BE2C (cell line): Measurements from ENCODE around the gene TNFRSF8.
"Not testable (repeated sequence)": the region's sequence is repeated elsewhere in the genome, so short reads cannot be mapped to it uniquely, and the experiment has no call there.

Experiments used
- DNase-seq: peaks from one replicate; pipeline ENCODE4 v3.0.0-alpha.2; 2020
- H3K27me3 ChIP-seq: fragments of 250-450 bp; sonication (Bioruptor Pico); 2 replicates; pipeline ENCODE4 v1.5.1; 2020; ENCODE audit warnings: mild to moderate bottlenecking
- H3K36me3 ChIP-seq: fragments of 250-450 bp; sonication (Bioruptor Pico); 2 replicates; pipeline ENCODE4 v1.5.1; 2020; ENCODE audit warnings: mild to moderate bottlenecking
- H3K4me1 ChIP-seq: fragments of 250-450 bp; sonication (Bioruptor Pico); 2 replicates; pipeline ENCODE4 v1.5.1; 2020
- H3K4me3 ChIP-seq: 2 replicates; pipeline ENCODE4 v1.5.1; 2011; ENCODE audit warnings: low read depth, low read length
- H3K9me3 ChIP-seq: fragments of 250-450 bp; sonication (Bioruptor Pico); 2 replicates; pipeline ENCODE4 v1.5.1; 2020
- TF ChIP-seq, protein P1 (sequence below): IDR thresholded peaks from 2 replicates; pipeline ENCODE4 v1.5.1; 2012; ENCODE audit warnings: mild to moderate bottlenecking, low read depth, low read length

Gene TNFRSF8

DNA sequence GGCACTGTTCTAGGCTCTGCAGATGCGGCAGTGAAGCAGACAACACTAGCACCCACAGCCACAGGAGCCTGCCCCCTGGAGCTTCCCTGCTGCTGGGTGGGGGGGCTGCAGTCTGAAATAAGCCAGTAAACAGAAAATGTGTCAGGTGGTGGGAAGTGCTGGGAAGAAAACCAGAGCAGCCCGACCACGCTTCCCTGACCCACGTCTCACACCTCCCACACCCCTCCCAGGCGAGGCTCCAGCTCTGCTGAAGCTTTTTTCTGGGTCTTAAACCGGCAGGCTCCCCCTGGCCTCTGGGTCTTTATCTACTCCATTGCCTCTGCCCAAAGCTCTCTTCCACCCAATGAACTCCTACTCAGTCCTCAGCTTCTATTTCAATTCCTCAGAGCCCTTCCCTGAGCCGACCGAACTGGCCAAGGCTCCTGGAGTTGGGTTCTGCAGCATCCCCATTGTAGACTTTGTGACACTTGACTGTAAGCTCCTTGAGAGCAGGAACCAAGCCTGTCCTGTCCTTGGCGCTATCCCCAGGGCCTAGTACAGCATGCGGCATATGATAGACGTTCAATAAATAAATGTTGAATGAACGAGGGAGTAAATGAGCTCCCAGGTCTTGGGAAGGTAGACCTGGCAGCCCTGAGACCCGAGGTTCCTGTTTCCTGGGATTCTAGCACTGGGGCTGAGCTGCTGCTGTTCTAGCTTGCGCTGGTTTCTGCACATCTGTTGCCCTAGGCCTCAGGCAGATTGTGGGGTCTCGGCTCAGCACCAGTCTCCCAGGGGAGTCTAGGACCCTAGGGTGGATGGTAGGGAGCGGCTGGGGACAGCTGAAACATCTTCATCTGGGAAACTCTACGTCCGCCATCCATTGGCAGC, 25.4 kb upstream of the TNFRSF8 start:
- Histone ChIP-seq H3K9me3 (no peaks in the 10 kb centered on the region), H3K36me3 (no peaks in the 10 kb centered on the region), H3K27me3 (no peaks in the 10 kb centered on the region), H3K4me1 (no peaks in the 10 kb centered on the region), H3K4me3 (no peak overlapping the region)
- TF ChIP-seq, protein P1, sequence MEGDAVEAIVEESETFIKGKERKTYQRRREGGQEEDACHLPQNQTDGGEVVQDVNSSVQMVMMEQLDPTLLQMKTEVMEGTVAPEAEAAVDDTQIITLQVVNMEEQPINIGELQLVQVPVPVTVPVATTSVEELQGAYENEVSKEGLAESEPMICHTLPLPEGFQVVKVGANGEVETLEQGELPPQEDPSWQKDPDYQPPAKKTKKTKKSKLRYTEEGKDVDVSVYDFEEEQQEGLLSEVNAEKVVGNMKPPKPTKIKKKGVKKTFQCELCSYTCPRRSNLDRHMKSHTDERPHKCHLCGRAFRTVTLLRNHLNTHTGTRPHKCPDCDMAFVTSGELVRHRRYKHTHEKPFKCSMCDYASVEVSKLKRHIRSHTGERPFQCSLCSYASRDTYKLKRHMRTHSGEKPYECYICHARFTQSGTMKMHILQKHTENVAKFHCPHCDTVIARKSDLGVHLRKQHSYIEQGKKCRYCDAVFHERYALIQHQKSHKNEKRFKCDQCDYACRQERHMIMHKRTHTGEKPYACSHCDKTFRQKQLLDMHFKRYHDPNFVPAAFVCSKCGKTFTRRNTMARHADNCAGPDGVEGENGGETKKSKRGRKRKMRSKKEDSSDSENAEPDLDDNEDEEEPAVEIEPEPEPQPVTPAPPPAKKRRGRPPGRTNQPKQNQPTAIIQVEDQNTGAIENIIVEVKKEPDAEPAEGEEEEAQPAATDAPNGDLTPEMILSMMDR, result no peak
- no peak for DNase-seq

DNA sequence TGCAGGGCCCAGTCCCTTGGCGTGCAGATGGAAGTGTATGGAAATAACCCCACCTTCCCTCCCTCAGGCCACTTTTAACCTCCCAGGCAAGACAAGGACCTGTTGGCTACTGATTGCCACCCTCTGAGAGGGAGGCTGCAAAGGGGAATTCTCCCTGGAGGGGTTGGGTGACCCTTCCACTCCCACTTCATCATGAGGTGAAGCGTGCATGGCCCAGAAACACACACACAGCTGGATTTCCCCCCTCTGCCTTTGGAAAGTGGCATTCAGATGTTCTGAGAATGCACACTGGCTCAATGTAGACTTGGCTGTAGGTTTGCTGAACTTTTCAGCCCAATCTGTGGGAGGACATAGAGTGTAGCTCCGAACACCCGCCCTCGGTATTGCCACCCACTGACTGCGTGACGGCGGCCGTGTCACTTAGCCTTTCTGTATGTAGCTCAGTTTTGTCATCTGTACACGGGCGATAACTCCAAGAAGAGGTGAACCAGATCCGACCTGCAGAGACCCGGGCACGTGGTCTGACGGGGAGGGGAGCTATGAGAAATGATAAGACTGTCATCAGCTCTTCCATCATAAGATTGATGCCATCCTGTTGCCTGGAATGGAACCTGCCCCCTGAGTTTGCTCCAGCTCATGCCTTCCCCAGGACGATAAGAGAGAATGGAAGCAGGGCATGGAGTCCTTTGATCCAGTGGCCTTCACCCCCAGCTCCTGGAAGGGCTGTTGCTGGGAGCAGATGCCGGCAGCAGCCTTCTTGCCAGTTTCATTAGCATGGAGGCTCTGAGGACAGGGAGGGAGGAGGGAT, 24.5 kb upstream of the TNFRSF8 start:
- no peak overlapping the region for H3K4me3 ChIP-seq
- no peaks in the 10 kb centered on the region for H3K27me3 ChIP-seq
- TF ChIP-seq, protein P1, result no peak
- no peaks in the 10 kb centered on the region for H3K9me3 ChIP-seq
- no peak for DNase-seq
- H3K36me3 ChIP-seq, result no peaks in the 10 kb centered on the region
- H3K4me1 ChIP-seq, result no peaks in the 10 kb centered on the region

DNA sequence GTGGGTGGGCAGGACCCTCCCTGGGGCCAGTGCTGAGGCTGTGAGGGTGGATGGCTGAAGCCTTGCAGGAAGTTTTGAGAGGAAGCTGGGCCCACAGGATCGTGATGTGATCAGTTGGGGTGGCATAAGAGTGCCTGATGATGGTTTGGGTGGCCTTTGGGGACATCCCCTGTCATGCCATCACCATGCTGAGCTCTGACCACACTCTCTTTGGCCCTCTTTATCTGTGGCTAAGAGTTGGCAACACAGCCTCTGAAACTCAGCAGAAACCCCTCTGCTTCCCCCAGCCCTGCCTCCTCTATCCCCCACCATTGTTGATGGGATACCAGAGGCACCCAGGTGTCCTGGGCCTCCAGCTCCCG, 24.0 kb upstream of the TNFRSF8 start:
- no peak for DNase-seq
- H3K27me3 ChIP-seq, result no peaks in the 10 kb centered on the region
- H3K9me3 ChIP-seq, result no peaks in the 10 kb centered on the region

DNA sequence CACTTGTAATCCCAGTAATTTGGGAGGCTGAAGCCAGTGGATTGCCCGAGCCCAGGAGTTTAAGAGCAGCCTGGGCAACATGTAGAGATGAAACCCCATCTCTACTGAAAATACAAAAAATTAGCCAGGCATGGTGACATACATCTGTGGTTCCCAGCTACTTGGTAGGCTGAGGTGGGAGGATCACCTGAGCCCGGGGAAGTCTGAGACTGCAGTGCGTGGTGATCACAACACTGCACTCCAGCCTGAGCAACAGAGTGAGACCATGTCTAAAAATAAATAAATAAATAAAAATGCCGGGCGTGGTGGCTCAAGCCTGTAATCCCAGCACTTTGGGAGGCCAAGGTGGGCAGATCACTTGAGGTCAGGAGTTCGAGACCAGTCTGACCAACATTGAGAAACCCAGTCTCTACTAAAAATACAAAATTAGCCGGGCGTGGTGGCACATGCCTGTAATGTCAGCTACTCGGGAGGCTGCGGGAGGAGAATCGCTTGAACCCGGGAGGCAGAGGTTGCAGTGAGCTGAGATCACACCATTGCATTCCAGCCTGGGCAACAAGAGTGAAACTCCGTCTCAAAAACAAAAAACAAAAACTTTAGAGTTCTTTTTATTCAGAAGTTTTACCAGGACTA, 23.2 kb upstream of the TNFRSF8 start:
- not testable (repeated sequence) for H3K36me3 ChIP-seq, H3K4me1 ChIP-seq, DNase-seq, H3K27me3 ChIP-seq, H3K4me3 ChIP-seq, H3K9me3 ChIP-seq

More for the DNA sequence above, 24.0 kb upstream of the TNFRSF8 start:
- Histone ChIP-seq H3K4me3 (no peak overlapping the region), H3K4me1 (no peaks in the 10 kb centered on the region), H3K36me3 (no peaks in the 10 kb centered on the region)
- TF ChIP-seq, protein P1, result no peak

DNA sequence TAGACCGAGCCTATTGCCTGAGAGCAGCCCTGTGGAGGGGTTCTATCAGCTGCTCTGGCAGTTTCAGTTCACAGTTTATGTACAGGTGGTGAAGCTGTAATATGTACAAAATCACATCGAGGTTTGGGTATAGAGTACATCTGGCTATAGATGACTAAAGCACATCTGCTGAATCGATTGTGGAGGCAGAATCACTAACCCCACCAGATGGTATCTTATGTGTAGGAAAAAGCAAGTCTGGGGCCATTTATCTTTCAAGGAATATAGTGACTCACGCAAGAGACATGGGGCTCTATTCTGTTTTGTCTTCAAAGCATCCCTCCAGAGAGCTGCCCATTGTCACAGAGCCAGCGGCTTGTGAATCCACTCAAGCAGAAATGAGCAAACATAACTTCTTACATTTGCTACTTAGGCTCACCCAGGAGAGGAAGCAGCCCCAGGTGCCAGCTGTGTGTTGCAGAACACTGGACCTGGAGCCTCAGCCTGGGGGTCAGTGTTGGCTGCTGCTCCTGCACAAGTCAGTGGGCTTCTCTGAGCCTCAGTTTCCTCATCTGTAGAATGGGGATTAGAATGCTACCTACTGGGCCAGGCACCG, 22.5 kb upstream of the TNFRSF8 start:
- Histone ChIP-seq H3K4me3 (no peak overlapping the region), H3K4me1 (no peaks in the 10 kb centered on the region), H3K27me3 (no peaks in the 10 kb centered on the region), H3K9me3 (no peaks in the 10 kb centered on the region), H3K36me3 (no peaks in the 10 kb centered on the region)
- DNase-seq, result no peak
- TF ChIP-seq, protein P1, result no peak

DNA sequence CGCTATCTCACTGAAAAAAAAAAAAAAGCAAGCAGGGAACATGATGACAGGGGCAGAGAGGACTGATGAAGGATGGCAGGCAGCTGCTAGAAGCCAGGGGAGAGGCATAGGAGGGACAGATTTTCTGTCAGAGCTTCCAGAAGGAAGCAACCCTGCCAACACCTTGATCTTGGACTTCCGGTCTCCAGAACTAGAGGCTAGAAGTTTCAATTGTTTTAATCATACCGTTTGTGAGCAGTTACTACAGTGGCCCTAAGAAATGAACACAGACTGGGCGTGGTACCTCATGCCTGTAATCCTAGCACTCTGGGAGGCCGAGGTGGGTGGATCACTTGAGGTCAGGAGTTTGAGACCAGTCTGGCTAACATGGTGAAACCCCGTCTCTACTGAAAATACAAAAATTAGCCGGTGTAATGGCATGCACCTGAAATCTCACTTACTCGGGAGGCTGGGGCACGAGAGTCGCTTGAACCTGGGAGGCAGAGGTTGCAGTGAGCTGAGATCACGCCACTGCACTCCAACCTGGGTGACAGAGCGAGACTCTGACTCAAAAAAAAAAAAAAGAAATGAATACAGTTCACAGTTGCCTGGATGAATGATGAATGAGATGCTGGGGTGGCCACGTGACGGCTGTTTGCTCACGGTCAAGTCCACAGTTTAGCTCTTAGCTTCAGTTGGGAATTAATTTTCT, 18.8 kb upstream of the TNFRSF8 start:
- DNase-seq, H3K4me3 ChIP-seq, H3K27me3 ChIP-seq, H3K36me3 ChIP-seq, H3K4me1 ChIP-seq, H3K9me3 ChIP-seq: not testable (repeated sequence)
